PC-9 (cell line): ENCODE results near the gene SPP1. TPM values are rescaled to one million over a fixed set of nuclear protein-coding genes. Genes with fewer than 3 reads are reported as not detected.

ENCODE experiments used
- BruUV-seq: library from RNA; stranded (reverse); fragments of 400-500 nt; replicated peaks from 2 replicates; lab custom pipeline; 2021; lab: Mats Ljungman, UMichigan
- CTCF ChIA-PET: fragments of 300-600 bp; sonication (Branson Sonifier 250); formaldehyde crosslinking; loops from one replicate; lab custom pipeline; 2022; ENCODE audit warnings: antibody characterized with exemption; lab: Charles Lee
- POLR2A ChIA-PET: fragments of 300-600 bp; sonication (Branson Sonifier 250); formaldehyde crosslinking; loops from one replicate; lab custom pipeline; 2022; ENCODE audit warnings: antibody characterized with exemption; ENCODE audit not compliant: unreplicated experiment; lab: Charles Lee
- DNase-seq, 2 experiments: peaks; one replicate each; pipeline versions ENCODE4 v3.0.0 to v3.0.0-alpha.2; 2015 to 2022; ENCODE audit warnings: mixed read lengths in 1 of 2
- H2AFZ ChIP-seq: fragments of 200-600 bp; sonication (generic); 2 replicates; pipeline ENCODE4 v1.8.1; 2017; ENCODE audit warnings: antibody characterized with exemption
- H3F3A ChIP-seq: fragments of 200-600 bp; sonication (generic); 2 replicates; pipeline ENCODE4 v1.8.1; 2017; ENCODE audit warnings: antibody characterized with exemption, mild to moderate bottlenecking, low read depth; ENCODE audit not compliant: insufficient read depth
- H3K27ac ChIP-seq: fragments of 200-600 bp; sonication (generic); 2 replicates; pipeline ENCODE4 v1.6.1; 2016; ENCODE audit warnings: mixed run types
- H3K27me3 ChIP-seq: fragments of 200-600 bp; sonication (generic); 2 replicates; pipeline ENCODE4 v1.6.1; 2016; ENCODE audit warnings: low read depth, mixed run types; ENCODE audit not compliant: insufficient read depth
- H3K36me3 ChIP-seq: fragments of 200-600 bp; sonication (generic); 2 replicates; pipeline ENCODE4 v1.6.1; 2016; ENCODE audit warnings: low read depth, mixed run types
- H3K4me1 ChIP-seq: fragments of 200-600 bp; sonication (generic); replicated peaks from 2 replicates; pipeline ENCODE4 v1.6.1; 2016; ENCODE audit warnings: mixed run types; ENCODE audit not compliant: insufficient read depth
- H3K4me2 ChIP-seq: fragments of 200-600 bp; sonication (generic); 2 replicates; pipeline ENCODE4 v1.6.1; 2017; ENCODE audit warnings: mixed run types
- H3K4me3 ChIP-seq: fragments of 200-600 bp; sonication (generic); 2 replicates; pipeline ENCODE4 v1.6.1; 2016; ENCODE audit warnings: mixed run types
- H3K79me2 ChIP-seq: fragments of 200-600 bp; sonication (generic); 2 replicates; pipeline ENCODE4 v1.6.1; 2017; ENCODE audit warnings: low read depth, mixed run types
- H3K9me2 ChIP-seq: fragments of 200-600 bp; sonication (generic); 2 replicates; pipeline ENCODE4 v1.8.1; 2017; ENCODE audit warnings: mild to moderate bottlenecking; ENCODE audit not compliant: insufficient read depth
- H3K9me3 ChIP-seq: fragments of 200-600 bp; sonication (generic); 2 replicates; pipeline ENCODE4 v1.8.1; 2016; ENCODE audit warnings: low read depth; ENCODE audit not compliant: insufficient read depth
- H4K20me1 ChIP-seq: fragments of 200-600 bp; sonication (generic); 2 replicates; pipeline ENCODE4 v1.8.1; 2017; ENCODE audit not compliant: insufficient read depth
- CTCF ChIP-seq: fragments of 200-600 bp; sonication (generic); conservative IDR thresholded peaks from 2 replicates; pipeline ENCODE4 v1.6.1; 2017; ENCODE audit warnings: mixed run types, antibody characterized with exemption, mild to moderate bottlenecking, moderate library complexity
- EZH2 ChIP-seq: fragments of 200-600 bp; sonication (generic); IDR thresholded peaks from 2 replicates; pipeline ENCODE4 v1.8.0; 2017; ENCODE audit warnings: antibody characterized with exemption, low read depth
- intact Hi-C: fragments of 100-400 bp; cut with micrococcal nuclease; formaldehyde crosslinking; loops from one replicate; pipeline ENCODE4 v1.10.0; 2022; ENCODE audit not compliant: unreplicated experiment
- total RNA-seq: library from RNA; stranded (reverse); gene quantifications from 2 replicates; pipeline ENCODE4 v1.2.3, GENCODE V29; 2021

The SPP1 gene
- total RNA-seq, 1 experiment from 2014 or later: 212 TPM

- DNase-seq: peak; percentile 41 to 50
- ChIA-PET POLR2A (interaction anchor here (0.6 kb wide), 1 partner anchor 314 kb away, joined by 5 read pairs; no protein-coding TSS in a partner anchor), CTCF (interaction anchor here (0.7 to 1.5 kb wide), 3 partner anchors 12 to 121 kb away, joined by 3 to 8 read pairs (median 6); no protein-coding TSS in a partner anchor)
- Histone ChIP-seq H3K36me3 (no peaks in the 10 kb centered on the region), H3K4me3 (no peak overlapping the region; the same call in 1 of the 2 replicates), H3K4me2 (peak overlapping the region; percentile 62), H3K79me2 (peaks cover 23% of the 10 kb centered on the region), H3K27me3 (no peaks in the 10 kb centered on the region), H3F3A (peaks cover 21% of the 10 kb centered on the region; the same call in 1 of the 2 replicates), H3K9me2 (no peaks in the 10 kb centered on the region), H3K9me3 (no peaks in the 10 kb centered on the region), H3K27ac (peak overlapping the region; percentile 91), H2AFZ (no peak overlapping the region), H3K4me1 (peaks cover 30% of the 10 kb centered on the region), H4K20me1 (no peaks in the 10 kb centered on the region)
- BruUV-seq: no TSS peak
- TF ChIP-seq EZH2 (no peak), CTCF (peak; percentile 74)
- intact Hi-C loops: loop anchor here (1.0 kb wide), 2 partner anchors 77 to 120 kb away; no protein-coding TSS in a partner anchor
Observed at GRCh38 chr4:87973283-87974169, 2.0 kb upstream of the SPP1 start.

GRCh38 chr4:87974856-87975462 is 555 bp upstream of the SPP1 start:
- Histone ChIP-seq H3K4me1 (peaks cover 30% of the 10 kb centered on the region), H3K79me2 (peaks cover 23% of the 10 kb centered on the region), H2AFZ (no peak overlapping the region), H3K27me3 (no peaks in the 10 kb centered on the region), H4K20me1 (no peaks in the 10 kb centered on the region), H3K4me2 (peak overlapping the region; percentile 80), H3F3A (peaks cover 24% of the 10 kb centered on the region; the same call in 1 of the 2 replicates), H3K9me3 (no peaks in the 10 kb centered on the region), H3K36me3 (no peaks in the 10 kb centered on the region), H3K27ac (peak overlapping the region; percentile 91), H3K4me3 (peak overlapping the region; percentile 62; the same call in 1 of the 2 replicates), H3K9me2 (no peaks in the 10 kb centered on the region)
- POLR2A ChIA-PET: no interaction called here
- BruUV-seq: no TSS peak
- TF ChIP-seq EZH2 (no peak), CTCF (no peak)
- CTCF ChIA-PET: interaction anchor here (0.5 kb wide), 1 partner anchor 793 kb away, joined by 8 read pairs; no protein-coding TSS in a partner anchor
- intact Hi-C loops: no loop called here
- peak; percentile 53 to 65 for DNase-seq
